GM23338 (cell line): ENCODE measurements around the gene IER2. TPM values are rescaled to one million over a fixed set of nuclear protein-coding genes. Genes with fewer than 3 reads are reported as not detected.

ENCODE experiments used
- ATAC-seq: fragments of 200-7000 bp; cut with Tn5 transposase; 3 replicates; pipeline ENCODE4 v1.9.1; 2020
- DNase-seq: peaks from one replicate; pipeline ENCODE4 v3.0.0-alpha.2; 2015; ENCODE audit warnings: low spot score
- H2AFZ ChIP-seq: fragments of 200-600 bp; sonication (generic); 2 replicates; pipeline ENCODE4 v1.8.0; 2016; ENCODE audit warnings: antibody characterized with exemption, mild to moderate bottlenecking, moderate library complexity
- H3F3A ChIP-seq: fragments of 200-600 bp; sonication (generic); replicated peaks from 2 replicates; pipeline ENCODE4 v1.8.0; 2017; ENCODE audit warnings: antibody characterized with exemption, mixed run types, low read depth
- H3K27ac ChIP-seq: fragments of 200-600 bp; sonication (generic); 2 replicates; pipeline ENCODE4 v1.6.1; 2016; ENCODE audit warnings: low read depth
- H3K27me3 ChIP-seq: fragments of 200-600 bp; sonication (generic); 2 replicates; pipeline ENCODE4 v1.8.0; 2016; ENCODE audit warnings: mild to moderate bottlenecking, mixed run types, moderate library complexity; ENCODE audit not compliant: insufficient read depth
- H3K36me3 ChIP-seq: fragments of 200-600 bp; sonication (generic); 2 replicates; pipeline ENCODE4 v1.8.0; 2016; ENCODE audit warnings: mild to moderate bottlenecking; ENCODE audit not compliant: insufficient read depth
- H3K4me1 ChIP-seq: fragments of 200-600 bp; sonication (generic); 2 replicates; pipeline ENCODE4 v1.8.0; 2016; ENCODE audit warnings: mild to moderate bottlenecking, moderate library complexity; ENCODE audit not compliant: insufficient read depth
- H3K4me2 ChIP-seq: fragments of 200-600 bp; sonication (generic); 2 replicates; pipeline ENCODE4 v1.7.1; 2017; ENCODE audit warnings: mixed run types
- H3K4me3 ChIP-seq: fragments of 200-600 bp; sonication (generic); 2 replicates; pipeline ENCODE4 v1.6.1; 2016; ENCODE audit warnings: mixed run types
- H3K79me2 ChIP-seq: fragments of 200-600 bp; sonication (generic); replicated peaks from 2 replicates; pipeline ENCODE4 v1.8.0; 2017; ENCODE audit warnings: mild to moderate bottlenecking; ENCODE audit not compliant: insufficient read depth
- H3K9me2 ChIP-seq: fragments of 200-600 bp; sonication (generic); 2 replicates; pipeline ENCODE4 v1.8.0; 2017; ENCODE audit not compliant: insufficient read depth
- H4K20me1 ChIP-seq: fragments of 200-600 bp; sonication (generic); replicated peaks from 2 replicates; pipeline ENCODE4 v1.8.0; 2017; ENCODE audit warnings: mild to moderate bottlenecking; ENCODE audit not compliant: insufficient read depth
- H3K27ac Mint-ChIP-seq: 2 replicates; pipeline ENCODE4 v1.8.0; 2020; ENCODE audit warnings: inconsistent platforms, mild to moderate bottlenecking, moderate library complexity, mixed read lengths
- H3K27me3 Mint-ChIP-seq: 3 replicates; pipeline ENCODE4 v1.8.0; 2022; ENCODE audit warnings: low read depth, mild to moderate bottlenecking, moderate library complexity, mixed read lengths, inconsistent platforms; ENCODE audit not compliant: insufficient read depth, poor library complexity
- H3K36me3 Mint-ChIP-seq: 3 replicates; pipeline ENCODE4 v1.8.0; 2021; ENCODE audit warnings: low read depth, mild to moderate bottlenecking, inconsistent platforms, moderate library complexity, mixed read lengths
- H3K4me1 Mint-ChIP-seq: 3 replicates; pipeline ENCODE4 v1.8.0; 2020; ENCODE audit warnings: mild to moderate bottlenecking, inconsistent platforms, mixed read lengths
- H3K4me3 Mint-ChIP-seq: 3 replicates; pipeline ENCODE4 v1.8.0; 2021; ENCODE audit warnings: moderate library complexity, mild to moderate bottlenecking, inconsistent platforms, mixed read lengths
- H3K9me3 Mint-ChIP-seq: 3 replicates; pipeline ENCODE4 v1.8.0; 2020; ENCODE audit warnings: moderate library complexity, mild to moderate bottlenecking, inconsistent platforms, mixed read lengths
- CREB1 ChIP-seq: fragments of 250-450 bp; sonication (Bioruptor Pico); IDR thresholded peaks from 2 replicates; pipeline ENCODE4 v1.5.0; 2020; ENCODE audit warnings: low read depth, mild to moderate bottlenecking, moderate library complexity
- EZH2phosphoT487 ChIP-seq: fragments of 200-600 bp; sonication (generic); IDR thresholded peaks from one replicate; pipeline ENCODE4 v1.8.1; 2018; ENCODE audit warnings: antibody characterized with exemption; ENCODE audit not compliant: unreplicated experiment
- NANOG ChIP-seq: IDR thresholded peaks from 2 replicates; pipeline ENCODE4 v1.6.1; 2016; ENCODE audit warnings: antibody characterized with exemption, borderline replicate concordance
- POLR2AphosphoS5 ChIP-seq: IDR thresholded peaks from 2 replicates; pipeline ENCODE4 v1.6.1; 2016; ENCODE audit warnings: antibody characterized with exemption, low read depth
- REST ChIP-seq: IDR thresholded peaks from one replicate; pipeline ENCODE4 v1.6.1; 2018; ENCODE audit warnings: antibody characterized with exemption; ENCODE audit not compliant: unreplicated experiment
- STAT1 ChIP-seq: IDR thresholded peaks from one replicate; pipeline ENCODE4 v1.6.1; 2016; ENCODE audit warnings: antibody characterized with exemption; ENCODE audit not compliant: unreplicated experiment
- ZNF114 ChIP-seq: fragments of 250-450 bp; sonication (Bioruptor Pico); IDR thresholded peaks from 2 replicates; pipeline ENCODE4 v1.5.0; 2020; ENCODE audit warnings: mild to moderate bottlenecking, moderate library complexity
- polyA plus RNA-seq: library from polyadenylated mRNA; unstranded; fragments of >200 nt; fragmentation: Nextera tagmentation; extraction: Ambion mirVana; gene quantifications from 2 replicates; pipeline ENCODE4 v1.2.1, GENCODE V29; 2016
- total RNA-seq: library from RNA; depleted of rRNA; stranded (reverse); fragments of >200 nt; shearing (Covaris generic); gene quantifications from 2 replicates; pipeline ENCODE4 v1.2.3, GENCODE V29; 2014
- TF ChIP-seq, protein P1 (sequence below): fragments of 250-450 bp; sonication (Bioruptor Pico); IDR thresholded peaks from 2 replicates; pipeline ENCODE4 v1.5.0; 2020; ENCODE audit warnings: mild to moderate bottlenecking, moderate library complexity

The IER2 gene
- total and polyA plus RNA-seq, 2 experiments from 2014 or later: 124 to 191 TPM

DNA sequence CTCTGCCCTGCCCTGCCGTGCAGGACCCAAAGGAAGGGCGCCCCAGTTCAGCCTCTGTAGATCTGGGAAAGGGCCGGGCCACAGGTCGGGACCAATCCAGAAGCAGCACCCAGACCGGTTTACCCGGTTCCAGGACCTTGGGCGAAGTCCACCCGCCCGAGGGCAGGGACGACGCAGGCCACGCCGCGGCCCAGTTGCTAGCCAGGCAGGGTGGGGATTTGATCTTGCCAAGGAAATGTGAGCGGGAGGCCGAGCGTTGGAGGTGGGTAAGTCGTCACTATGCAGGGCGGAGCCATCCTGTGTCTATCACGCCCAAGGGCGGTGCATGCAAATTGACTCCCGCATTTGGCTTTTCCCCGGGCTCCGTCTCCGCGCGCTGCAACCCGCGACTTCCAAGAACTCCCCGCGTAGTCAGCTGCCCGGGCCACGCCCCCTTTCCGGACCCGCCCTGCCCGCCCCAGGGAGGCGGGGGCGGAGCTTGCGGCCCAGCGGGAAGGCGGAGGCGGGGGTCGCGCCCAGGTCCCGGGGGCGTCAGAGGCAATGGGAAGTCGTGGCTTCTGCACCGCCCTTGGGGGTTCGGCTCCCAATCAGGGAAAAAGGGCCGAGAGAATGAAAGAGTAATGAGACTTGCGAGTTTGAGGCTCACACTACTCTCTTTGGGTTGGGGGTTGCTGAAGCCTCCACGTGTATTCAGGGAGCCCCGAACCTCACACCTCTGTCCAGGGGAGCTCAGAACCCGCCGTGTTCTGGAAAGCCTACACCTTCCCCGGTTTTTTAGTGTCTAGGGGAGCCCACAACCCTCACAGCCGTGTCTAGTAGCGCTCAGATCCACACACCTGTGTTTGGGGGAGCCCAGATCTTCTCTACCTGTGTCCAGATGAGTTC is 12.8 kb downstream of the IER2 start:
- peak overlapping the region; percentile 99 for H3K27ac Mint-ChIP-seq
- peak overlapping the region; percentile 75 for H3K4me3 Mint-ChIP-seq
- peaks cover 32% of the 10 kb centered on the region for H3F3A ChIP-seq
- no peak overlapping the region for H2AFZ ChIP-seq
- TF ChIP-seq EZH2phosphoT487 (no peak), NANOG (no peak), STAT1 (no peak), REST (no peak), ZNF114 (no peak), CREB1 (peak; percentile 57), POLR2AphosphoS5 (peak; percentile 90)
- TF ChIP-seq, protein P1, sequence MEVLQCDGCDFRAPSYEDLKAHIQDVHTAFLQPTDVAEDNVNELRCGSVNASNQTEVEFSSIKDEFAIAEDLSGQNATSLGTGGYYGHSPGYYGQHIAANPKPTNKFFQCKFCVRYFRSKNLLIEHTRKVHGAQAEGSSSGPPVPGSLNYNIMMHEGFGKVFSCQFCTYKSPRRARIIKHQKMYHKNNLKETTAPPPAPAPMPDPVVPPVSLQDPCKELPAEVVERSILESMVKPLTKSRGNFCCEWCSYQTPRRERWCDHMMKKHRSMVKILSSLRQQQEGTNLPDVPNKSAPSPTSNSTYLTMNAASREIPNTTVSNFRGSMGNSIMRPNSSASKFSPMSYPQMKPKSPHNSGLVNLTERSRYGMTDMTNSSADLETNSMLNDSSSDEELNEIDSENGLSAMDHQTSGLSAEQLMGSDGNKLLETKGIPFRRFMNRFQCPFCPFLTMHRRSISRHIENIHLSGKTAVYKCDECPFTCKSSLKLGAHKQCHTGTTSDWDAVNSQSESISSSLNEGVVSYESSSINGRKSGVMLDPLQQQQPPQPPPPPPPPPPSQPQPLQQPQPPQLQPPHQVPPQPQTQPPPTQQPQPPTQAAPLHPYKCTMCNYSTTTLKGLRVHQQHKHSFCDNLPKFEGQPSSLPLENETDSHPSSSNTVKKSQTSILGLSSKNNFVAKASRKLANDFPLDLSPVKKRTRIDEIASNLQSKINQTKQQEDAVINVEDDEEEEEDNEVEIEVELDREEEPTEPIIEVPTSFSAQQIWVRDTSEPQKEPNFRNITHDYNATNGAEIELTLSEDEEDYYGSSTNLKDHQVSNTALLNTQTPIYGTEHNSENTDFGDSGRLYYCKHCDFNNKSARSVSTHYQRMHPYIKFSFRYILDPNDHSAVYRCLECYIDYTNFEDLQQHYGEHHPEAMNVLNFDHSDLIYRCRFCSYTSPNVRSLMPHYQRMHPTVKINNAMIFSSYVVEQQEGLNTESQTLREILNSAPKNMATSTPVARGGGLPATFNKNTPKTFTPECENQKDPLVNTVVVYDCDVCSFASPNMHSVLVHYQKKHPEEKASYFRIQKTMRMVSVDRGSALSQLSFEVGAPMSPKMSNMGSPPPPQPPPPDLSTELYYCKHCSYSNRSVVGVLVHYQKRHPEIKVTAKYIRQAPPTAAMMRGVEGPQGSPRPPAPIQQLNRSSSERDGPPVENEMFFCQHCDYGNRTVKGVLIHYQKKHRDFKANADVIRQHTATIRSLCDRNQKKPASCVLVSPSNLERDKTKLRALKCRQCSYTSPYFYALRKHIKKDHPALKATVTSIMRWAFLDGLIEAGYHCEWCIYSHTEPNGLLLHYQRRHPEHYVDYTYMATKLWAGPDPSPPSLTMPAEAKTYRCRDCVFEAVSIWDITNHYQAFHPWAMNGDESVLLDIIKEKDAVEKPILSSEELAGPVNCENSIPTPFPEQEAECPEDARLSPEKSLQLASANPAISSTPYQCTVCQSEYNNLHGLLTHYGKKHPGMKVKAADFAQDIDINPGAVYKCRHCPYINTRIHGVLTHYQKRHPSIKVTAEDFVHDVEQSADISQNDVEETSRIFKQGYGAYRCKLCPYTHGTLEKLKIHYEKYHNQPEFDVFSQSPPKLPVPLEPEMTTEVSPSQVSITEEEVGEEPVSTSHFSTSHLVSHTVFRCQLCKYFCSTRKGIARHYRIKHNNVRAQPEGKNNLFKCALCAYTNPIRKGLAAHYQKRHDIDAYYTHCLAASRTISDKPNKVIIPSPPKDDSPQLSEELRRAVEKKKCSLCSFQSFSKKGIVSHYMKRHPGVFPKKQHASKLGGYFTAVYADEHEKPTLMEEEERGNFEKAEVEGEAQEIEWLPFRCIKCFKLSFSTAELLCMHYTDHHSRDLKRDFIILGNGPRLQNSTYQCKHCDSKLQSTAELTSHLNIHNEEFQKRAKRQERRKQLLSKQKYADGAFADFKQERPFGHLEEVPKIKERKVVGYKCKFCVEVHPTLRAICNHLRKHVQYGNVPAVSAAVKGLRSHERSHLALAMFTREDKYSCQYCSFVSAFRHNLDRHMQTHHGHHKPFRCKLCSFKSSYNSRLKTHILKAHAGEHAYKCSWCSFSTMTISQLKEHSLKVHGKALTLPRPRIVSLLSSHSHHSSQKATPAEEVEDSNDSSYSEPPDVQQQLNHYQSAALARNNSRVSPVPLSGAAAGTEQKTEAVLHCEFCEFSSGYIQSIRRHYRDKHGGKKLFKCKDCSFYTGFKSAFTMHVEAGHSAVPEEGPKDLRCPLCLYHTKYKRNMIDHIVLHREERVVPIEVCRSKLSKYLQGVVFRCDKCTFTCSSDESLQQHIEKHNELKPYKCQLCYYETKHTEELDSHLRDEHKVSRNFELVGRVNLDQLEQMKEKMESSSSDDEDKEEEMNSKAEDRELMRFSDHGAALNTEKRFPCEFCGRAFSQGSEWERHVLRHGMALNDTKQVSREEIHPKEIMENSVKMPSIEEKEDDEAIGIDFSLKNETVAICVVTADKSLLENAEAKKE (CRISPR knock-in tag): no peak
- peak overlapping the region; percentile 61 for H3K4me3 ChIP-seq
- H3K4me1 ChIP-seq: peaks cover 56% of the 10 kb centered on the region
- peaks cover 18% of the 10 kb centered on the region for H3K27me3 Mint-ChIP-seq
- no peaks in the 10 kb centered on the region for H3K36me3 ChIP-seq
- peaks cover 14% of the 10 kb centered on the region for H3K79me2 ChIP-seq
- H3K27ac ChIP-seq: peak overlapping the region; percentile 100
- H3K9me2 ChIP-seq: no peaks in the 10 kb centered on the region
- peaks cover 3% of the 10 kb centered on the region; the same call in 1 of the 3 replicates for H3K36me3 Mint-ChIP-seq
- H4K20me1 ChIP-seq: no peaks in the 10 kb centered on the region; the same call in 1 of the 2 replicates
- H3K4me1 Mint-ChIP-seq: peaks cover 40% of the 10 kb centered on the region
- DNase-seq (peak; percentile 98), ATAC-seq (peak; percentile 48)
- peaks cover 3% of the 10 kb centered on the region; the same call in 1 of the 3 replicates for H3K9me3 Mint-ChIP-seq
- H3K27me3 ChIP-seq: no peaks in the 10 kb centered on the region
- peak overlapping the region; percentile 85 for H3K4me2 ChIP-seq
